ENCODE data around the gene ENTPD1.
"Not testable (repeated sequence)": the region's sequence is repeated elsewhere in the genome, so short reads cannot be mapped to it uniquely, and the experiment has no call there.

The ENTPD1 gene

GRCh38 chr10:95866467-95866842, 110.5 kb downstream of the ENTPD1 start:
- no peak for DNase-seq (ENCODE audit: low read depth)

GRCh38 chr10:95867866-95868265, 111.9 kb downstream of the ENTPD1 start:
- no peak for DNase-seq (ENCODE audit: low read depth)

GRCh38 chr10:95872158-95872711, 116.3 kb downstream of the ENTPD1 start:
- no peak for DNase-seq (ENCODE audit: low read depth)

- no peak for DNase-seq (ENCODE audit: low read depth)
These were observed 117.2 kb downstream of the ENTPD1 start for GRCh38 chr10:95873139-95873538.

GRCh38 chr10:95873651-95874050, 117.7 kb downstream of the ENTPD1 start:
- DNase-seq (ENCODE audit: low read depth), result no peak

DNA sequence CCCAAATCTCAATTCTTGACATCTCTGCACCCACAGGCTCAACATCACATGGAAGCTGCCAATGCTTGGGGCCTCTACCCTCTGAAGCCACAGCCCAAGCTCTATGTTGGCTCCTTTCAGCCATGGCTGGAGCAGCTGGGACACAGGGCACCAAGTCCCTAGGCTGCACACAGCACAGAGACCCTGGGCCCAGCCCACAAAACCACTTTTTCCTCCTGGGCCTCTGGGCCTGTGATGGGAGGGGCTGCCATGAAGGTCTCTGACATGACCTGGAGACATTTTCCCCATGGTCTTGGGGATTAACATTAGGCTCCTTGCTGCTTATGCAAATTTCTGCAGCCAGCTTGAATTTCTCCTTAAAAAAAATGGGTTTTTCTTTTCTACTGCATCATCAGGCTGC, 118.8 kb downstream of the ENTPD1 start:
- DNase-seq (ENCODE audit: low read depth), result not testable (repeated sequence)

- DNase-seq (ENCODE audit: low read depth), result no peak
These were observed 120.8 kb downstream of the ENTPD1 start for GRCh38 chr10:95876756-95877155.

DNA sequence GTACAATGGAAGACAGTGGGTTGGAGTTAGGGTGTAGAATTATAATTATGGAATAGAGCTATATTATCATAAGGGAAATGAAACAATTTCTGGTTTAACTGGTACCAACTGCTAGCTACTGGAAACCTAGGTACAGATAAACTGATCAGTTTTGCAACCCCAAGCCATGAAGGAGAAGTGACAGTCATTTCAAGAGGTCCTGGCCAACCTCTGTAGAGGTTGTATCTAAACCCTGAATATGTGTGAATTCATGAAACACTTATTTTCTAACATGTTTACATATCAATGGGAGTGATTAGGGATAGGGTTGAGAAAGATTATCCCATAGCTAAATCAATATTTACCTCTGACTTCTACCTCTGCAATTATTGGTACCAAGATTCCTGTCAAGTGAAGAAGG, 121.9 kb downstream of the ENTPD1 start:
- no peak for DNase-seq (ENCODE audit: low read depth)

GRCh38 chr10:95880704-95881103, 124.7 kb downstream of the ENTPD1 start:
- no peak for DNase-seq (ENCODE audit: low read depth)

- peak; percentile 45 for DNase-seq (ENCODE audit: low read depth)
These were observed 125.4 kb downstream of the ENTPD1 start for GRCh38 chr10:95881316-95881715.

GRCh38 chr10:95889830-95890229, 133.9 kb downstream of the ENTPD1 start:
- no peak for DNase-seq (ENCODE audit: low read depth)

GRCh38 chr10:95896071-95896850, 140.3 kb downstream of the ENTPD1 start:
- no peak for DNase-seq (ENCODE audit: low read depth)

DNA sequence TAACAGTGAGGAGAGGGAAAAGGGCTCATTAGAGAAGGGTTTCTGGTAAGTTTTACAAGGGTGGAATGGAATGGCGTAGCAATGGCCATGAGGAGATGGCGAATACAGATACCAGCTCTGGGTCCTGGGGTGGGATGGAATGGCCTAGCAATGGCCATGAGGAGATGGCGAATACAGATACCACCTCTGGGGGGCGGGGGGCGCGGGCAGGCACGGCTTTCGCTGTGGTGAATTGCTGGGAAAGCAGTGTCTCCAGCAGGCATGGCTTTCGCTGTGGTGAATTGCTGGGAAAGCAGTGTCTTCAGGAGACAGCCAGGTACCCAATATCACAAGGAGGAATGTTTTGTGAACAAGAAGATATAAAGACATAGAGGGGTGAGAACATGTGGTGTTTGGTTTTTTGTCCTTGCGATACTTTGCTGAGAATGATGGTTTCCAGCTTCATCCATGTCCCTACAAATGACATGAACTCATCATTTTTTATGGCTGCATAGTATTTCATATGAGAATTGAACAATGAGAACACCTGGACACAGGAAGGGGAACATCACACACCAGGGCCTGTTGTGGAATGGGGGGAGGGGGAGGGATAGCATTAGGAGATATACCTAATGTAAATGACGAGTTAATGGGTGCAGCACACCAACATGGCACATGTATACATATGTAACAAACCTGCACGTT, 150.1 kb downstream of the ENTPD1 start:
- DNase-seq (ENCODE audit: low read depth), result not testable (repeated sequence)

- peak; percentile 45 for DNase-seq (ENCODE audit: low read depth)
These were observed 150.9 kb downstream of the ENTPD1 start for GRCh38 chr10:95906677-95907455.

DNA sequence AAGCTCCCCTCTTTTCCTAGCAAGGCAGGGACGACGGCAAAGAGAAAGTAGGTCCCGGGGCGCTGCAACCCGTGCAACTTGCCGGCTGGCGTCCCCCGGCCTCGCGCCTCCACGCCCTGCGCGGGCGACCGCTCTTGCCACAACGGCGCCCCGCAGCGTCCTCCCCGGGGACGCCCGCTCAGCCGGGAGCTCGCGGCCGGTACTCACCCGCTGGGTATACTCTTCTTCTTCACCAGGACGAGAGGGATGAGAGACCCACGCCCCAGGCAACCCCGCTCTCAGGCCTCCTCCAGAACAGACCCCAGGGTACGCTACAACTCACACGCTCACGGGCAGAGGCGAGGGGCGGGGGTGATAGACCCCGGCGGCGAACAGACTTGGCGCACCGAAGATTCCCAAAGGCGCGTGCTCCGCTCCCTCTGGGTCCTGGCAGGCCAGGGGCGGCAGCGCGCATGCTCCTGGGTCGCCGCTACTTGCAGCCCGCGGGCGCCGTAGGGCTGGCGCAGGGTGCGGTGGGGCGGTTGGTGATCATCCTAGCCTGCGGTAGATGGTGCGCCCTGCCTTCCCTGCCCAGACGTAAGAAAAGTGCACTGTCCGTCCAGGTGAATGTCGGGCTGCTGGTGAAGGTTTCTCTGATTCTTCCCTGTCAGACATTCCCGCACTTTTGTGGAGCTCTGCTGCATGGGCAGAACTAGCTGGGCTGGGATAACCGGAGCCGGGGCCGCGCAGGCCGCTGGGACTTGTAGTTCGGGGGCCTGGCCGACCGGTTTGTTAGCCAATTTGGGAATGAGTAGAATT, 151.7 kb downstream of the ENTPD1 start, which contains the start of gene CC2D2B:
TSS of gene CC2D2B (plus strand) at position 520 of the 798 bp plus-strand sequence. CDS start 3,349 bp downstream, outside the sequence.
- DNase-seq (ENCODE audit: low read depth), result peak; percentile 66

- no peak for DNase-seq (ENCODE audit: low read depth)
These were observed 152.5 kb downstream of the ENTPD1 start for GRCh38 chr10:95908450-95908849.

DNA sequence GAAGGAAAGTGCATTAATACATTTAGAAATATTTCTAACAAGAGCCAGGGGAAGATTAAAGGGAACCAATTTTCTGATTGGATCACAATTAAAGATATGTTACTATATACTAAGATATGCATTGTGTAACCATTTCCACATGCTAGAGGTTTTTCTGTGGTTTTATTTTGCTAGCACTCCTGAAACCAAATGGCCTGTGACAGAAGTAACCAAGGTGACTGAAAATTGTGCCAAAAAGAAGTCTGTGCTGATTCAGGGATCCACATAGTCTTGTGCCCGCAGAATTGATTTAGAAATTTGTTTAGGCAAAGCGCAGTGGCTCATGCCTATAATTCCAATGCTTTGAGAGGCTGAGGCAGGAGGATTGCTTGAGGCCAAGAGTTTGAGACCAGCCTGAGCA, 153.6 kb downstream of the ENTPD1 start:
- no peak for DNase-seq (ENCODE audit: low read depth)

DNA sequence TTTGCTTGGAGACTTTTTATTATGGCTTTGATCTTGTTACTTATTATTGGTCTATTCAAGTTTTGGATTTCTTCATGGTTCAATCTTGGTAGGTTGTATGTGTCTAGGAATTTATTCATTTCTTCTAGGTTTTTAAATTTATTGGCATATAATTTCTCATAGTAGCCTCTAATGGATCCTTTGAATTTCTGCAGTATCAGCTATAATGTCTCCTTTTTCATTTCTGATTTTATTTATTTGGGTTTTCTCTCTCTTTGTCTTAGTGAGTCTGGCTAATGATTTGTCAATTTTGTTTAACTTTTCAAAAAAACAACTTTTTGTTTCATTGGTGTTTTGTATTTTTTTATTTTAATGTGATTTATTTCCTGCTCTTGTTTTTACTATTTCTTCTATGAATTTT, 160.1 kb downstream of the ENTPD1 start:
- not testable (repeated sequence) for DNase-seq (ENCODE audit: low read depth)
